LoVo (cell line): ENCODE measurements around the gene VIPAS39.
A peak's percentile ranks its signal among the peaks of the same experiment; 100 is the strongest.
"Not testable (repeated sequence)": the region's sequence is repeated elsewhere in the genome, so short reads cannot be mapped to it uniquely, and the experiment has no call there.

Experiments used
- DNase-seq: peaks from one replicate; pipeline ENCODE4 v3.0.0-alpha.2; 2016; ENCODE audit warnings: low spot score

VIPAS39 gene

DNA sequence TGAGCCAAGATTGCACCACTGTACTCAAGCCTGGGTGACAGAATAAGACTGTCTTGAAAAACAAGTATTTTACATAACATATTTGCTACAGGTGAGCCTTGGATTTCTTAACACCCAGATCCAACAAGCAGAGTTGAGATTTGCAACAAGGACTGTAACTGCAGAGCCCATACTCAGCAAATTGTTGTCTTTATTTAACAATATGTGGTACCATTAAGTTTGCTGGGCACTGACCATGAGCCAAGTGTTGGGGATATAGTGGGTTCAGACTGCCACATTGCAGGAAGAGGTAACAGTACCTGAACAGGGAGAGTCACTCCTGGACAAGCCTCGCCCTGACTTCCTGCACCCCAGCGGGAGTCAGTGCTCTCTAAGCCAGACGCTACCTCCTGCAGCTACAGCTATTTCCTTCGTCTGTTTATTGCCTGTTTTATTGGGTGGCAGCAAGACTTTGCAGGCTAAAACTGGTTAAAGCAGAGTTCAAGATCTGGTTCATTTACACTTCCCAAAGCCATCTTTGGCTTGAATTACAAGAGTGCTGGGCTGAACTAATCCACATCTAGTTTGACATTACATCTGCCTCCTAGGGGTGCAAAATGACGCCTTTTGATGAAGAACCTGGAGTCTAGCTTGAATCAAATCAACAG, 12.9 kb upstream of the VIPAS39 start:
- DNase-seq, result peak; percentile 58

GRCh38 chr14:77469539-77469938, 12.1 kb upstream of the VIPAS39 start:
- DNase-seq, result no peak

GRCh38 chr14:77469067-77469505, 11.7 kb upstream of the VIPAS39 start:
- DNase-seq, result no peak

GRCh38 chr14:77467801-77468200, 10.4 kb upstream of the VIPAS39 start:
- no peak for DNase-seq

- peak; percentile 37 for DNase-seq
Observed at GRCh38 chr14:77459072-77459723, 1.8 kb upstream of the VIPAS39 start.

DNA sequence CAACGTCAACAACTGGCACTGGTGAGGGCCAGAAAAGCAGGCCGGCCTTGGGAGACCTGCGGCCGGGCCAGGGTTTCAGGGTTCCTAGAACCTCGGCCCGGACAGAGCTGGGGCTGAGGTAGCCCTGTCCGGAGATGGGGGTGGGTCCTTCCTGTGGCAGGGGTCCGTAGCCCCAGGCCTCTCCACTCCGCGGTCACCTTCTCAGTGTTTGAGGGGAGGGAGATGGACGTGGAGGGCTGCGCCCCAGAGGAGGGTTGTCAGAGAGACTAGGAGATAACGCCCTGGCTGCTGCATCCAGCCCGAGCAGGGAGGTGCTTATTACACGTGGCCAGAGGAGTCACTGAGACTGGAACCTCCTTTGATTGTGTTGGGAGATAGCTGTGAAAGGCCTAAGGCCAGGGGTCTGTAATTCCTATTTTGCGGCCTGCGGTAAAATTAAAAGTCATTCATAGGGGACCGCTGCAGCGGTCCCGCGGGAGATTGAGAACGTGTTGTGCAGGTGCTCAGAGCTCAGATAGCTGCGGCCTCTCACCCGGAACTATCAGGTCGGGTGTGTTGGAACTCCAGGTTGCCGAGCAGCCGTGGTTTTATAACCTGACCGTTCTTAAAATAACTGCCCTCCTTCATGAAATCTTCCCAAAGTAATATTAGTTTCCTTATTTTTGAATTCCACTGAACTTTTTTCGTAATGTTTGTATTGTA, 999 bp upstream of the VIPAS39 start:
- DNase-seq, result peak; percentile 34

DNA sequence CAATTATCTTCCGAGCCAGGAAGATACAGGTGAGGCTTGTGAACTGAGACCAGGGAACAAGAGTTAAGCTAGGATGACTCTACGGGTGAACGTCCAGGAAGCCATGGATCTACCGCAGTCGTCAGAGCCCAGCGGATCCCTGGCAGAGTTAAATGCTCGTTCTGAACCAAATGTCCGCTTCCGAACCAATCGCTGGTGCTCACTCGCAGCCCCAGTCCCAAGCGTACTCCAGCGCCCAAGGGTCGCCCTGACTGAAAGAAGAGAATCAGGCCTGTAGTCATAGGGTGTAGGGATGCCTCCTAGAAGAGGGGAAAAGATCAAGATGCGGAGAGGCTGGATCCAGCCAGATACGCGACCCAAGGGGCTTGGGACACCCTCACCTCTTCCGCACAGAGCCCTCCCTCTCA, 283 bp downstream of the VIPAS39 start:
- DNase-seq, result peak; percentile 2

DNA sequence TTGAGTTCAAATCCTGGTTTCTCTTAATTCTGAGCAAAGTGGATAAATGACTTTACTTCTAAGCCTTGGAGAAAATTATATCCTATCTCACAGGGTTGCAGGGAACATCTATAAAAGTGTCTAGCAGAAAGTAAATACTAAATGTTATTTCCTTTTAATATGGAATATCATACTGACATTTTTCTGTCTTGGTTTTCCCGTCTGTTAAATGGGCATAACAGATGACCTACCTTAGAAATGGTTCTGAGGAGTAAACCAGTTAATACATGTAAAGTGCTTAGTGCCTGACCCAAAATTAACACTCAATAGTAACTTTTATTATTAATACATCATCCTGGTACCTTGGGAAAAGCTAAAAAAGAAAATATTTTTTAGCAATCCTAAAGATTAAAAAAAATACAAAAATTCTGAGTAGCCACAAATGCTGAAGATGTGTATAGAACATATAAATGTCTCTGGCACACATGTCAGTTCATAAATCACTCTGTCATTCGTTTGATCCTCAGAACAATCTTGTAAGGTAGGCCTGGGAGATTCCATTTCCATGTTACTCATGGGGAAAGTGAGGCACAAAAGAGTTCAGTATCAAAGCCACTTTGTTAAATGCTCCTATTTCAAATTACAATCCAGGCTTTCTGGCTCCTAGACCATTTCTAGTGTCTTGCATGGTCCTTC, 1.3 kb downstream of the VIPAS39 start:
- no peak for DNase-seq

- no peak for DNase-seq
Observed at GRCh38 chr14:77442196-77442595, 15.2 kb downstream of the VIPAS39 start.

GRCh38 chr14:77439861-77440260, 17.5 kb downstream of the VIPAS39 start:
- no peak for DNase-seq

DNA sequence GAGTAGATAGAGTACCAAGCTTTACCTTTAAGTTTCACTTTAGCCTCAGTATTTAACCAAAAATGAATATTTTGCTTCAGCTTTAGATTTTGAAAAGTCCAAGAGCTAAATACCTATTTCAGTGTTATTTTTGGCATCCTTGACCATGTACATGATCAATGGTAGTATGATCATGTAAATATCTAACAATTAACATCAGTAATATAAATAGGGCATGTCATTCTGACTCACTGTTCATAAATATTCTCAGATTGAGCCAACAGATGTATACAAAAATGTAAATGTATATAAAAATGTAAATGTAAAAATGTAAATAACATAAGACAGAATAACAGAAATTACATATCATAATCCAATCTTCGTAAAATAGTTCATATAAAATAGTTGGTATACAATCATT, 18.8 kb downstream of the VIPAS39 start:
- DNase-seq, result no peak

- DNase-seq, result no peak
Observed at GRCh38 chr14:77436042-77436441, 21.4 kb downstream of the VIPAS39 start.

DNA sequence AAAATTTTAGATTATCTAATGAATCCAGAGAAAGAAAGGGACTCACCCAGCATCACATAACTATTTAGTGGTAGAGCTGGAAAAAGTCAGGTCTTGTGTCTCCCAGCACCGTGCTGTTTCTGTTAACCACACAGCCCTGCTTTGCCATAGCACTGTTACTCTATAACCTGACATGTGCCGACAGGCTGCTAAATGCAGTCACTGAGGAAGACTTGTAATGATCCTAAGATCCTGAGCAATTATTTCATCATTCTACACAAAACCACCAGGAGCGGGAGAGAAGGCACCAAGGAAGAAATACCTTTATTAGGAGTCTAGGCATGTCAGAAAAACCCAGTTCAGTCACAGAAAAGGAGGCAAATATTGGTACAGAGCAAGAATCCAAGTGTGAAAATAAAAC, 31.0 kb downstream of the VIPAS39 start:
- no peak for DNase-seq

GRCh38 chr14:77424862-77425261, 32.5 kb downstream of the VIPAS39 start:
- DNase-seq, result no peak

- no peak for DNase-seq
Observed at GRCh38 chr14:77423423-77423822, 34.0 kb downstream of the VIPAS39 start, which contains the start of gene NOXRED1. Gene NOXRED1 (minus strand): TSS chr14:77423523. CDS start chr14:77422889, 634 bp downstream.

DNA sequence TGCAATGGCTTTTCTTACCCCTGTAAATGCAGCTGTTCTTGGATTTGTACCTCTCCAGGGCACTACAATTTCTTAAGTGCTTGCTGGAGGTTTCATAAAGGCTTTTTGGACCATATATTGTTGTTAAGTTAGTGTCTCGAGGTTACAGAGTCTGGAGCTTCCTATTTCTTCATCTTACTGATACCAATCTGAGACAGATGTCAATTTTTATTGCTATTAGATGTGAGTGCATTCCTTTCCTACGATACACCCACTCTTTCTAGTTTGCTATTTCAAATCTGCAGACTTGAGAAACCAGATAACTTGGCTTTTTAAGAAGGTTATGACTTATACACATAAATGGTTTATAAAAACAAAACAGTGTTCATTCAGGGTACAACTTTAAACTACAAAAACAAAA, 36.2 kb downstream of the VIPAS39 start:
- DNase-seq, result no peak

- no peak for DNase-seq
Observed at GRCh38 chr14:77416836-77417235, 40.6 kb downstream of the VIPAS39 start.

GRCh38 chr14:77416098-77416497, 41.3 kb downstream of the VIPAS39 start:
- DNase-seq, result not testable (repeated sequence)

DNA sequence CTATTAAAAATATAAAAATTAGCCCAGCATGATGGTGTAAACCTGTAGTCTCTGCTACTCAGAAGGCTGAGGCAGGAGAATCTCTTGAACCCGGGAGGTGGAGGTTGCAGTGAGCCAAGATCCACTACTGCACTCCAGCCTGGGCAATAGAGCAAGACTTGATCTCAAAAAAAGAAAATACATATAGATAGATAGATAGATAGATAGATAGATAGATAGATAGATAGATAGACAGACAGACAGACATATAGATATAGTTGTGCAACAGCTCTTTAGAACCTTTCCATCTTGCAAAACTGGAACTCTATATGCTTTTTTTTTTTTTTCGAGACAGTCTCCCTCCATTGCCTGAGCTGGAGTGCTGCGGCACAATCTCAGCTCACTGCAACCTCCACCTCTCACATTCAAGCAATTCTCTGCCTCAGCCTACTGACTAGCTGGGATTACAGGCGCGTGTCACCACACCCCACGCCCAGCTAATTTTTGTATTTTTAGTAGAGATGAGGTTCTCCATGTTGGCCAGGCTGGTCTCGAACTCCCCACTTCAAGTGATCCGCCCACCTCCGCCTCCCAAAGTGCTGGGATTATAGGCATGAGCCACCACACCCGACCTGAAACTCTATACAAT, 41.9 kb downstream of the VIPAS39 start:
- DNase-seq, result not testable (repeated sequence)

DNA sequence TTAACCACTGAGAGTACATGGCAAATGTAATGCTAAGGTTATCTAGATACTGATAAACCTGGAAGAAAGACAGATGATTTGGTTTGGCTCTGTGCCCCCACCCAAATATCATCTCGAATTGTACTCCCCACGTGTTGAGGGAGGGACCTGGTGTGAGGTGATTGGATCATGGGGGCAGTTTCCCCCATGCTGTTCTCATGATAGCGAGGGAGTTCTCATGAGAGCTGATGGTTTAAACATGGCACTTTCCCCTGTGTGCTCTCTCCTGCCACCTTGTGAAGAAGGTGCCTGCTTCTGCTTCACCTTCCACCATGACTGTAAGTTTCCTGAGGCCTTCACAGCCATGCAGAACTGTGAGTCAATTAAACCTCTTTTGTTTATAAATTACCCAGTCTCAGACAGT, 48.3 kb downstream of the VIPAS39 start:
- DNase-seq, result no peak

DNA sequence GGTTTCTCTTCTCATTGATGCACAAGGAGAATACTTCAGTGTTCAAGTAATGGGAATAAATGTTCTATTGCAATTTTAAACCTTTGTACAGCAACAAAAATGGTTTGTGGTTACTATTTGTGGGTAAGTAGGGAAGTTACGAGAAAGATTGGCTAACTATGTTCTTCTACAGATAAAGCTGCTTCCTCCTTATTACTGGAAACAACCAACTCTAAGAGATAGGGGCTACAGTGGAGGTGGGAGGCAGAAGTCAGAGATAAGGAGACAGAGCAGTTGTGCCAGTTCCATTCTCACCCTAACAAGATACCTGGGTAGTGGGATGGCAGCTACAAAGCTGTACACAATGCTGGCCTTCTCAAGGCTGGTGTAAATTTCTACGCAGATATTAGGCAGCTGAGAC, 50.2 kb downstream of the VIPAS39 start:
- DNase-seq, result no peak

DNA sequence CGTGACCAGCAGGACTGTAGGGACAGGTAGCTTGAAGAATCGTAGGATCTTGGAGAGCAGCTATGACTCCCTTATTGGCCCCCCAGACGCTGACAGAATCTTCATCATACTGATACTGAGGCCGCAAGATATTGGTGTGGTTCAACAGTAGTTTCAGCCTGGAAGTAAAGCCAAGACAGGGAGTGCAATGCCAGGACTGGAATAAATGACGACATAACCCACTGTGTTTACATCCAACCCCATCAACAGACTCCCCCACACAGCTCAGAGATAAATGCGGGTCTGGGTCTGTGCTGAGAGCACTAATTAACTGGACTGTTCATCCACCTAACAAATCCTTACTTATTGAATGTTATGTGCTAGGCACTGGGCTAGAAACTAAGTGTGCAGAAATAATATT, 50.7 kb downstream of the VIPAS39 start:
- DNase-seq, result no peak
